Stimulated activated CD4-positive, alpha-beta T cell treated with anti-CD3 and anti-CD28 coated beads, Interleukin-1b, Interleukin-23, amount 100 ng/mL, for 4 hours (primary cell): Measurements from ENCODE around the gene CACNG4.

Experiments
- DNase-seq, 2 donors: peaks; one replicate each; pipeline ENCODE4 v3.0.0-alpha.2; 2020; ENCODE audit warnings: low read depth in 2 of 2

The CACNG4 gene

DNA sequence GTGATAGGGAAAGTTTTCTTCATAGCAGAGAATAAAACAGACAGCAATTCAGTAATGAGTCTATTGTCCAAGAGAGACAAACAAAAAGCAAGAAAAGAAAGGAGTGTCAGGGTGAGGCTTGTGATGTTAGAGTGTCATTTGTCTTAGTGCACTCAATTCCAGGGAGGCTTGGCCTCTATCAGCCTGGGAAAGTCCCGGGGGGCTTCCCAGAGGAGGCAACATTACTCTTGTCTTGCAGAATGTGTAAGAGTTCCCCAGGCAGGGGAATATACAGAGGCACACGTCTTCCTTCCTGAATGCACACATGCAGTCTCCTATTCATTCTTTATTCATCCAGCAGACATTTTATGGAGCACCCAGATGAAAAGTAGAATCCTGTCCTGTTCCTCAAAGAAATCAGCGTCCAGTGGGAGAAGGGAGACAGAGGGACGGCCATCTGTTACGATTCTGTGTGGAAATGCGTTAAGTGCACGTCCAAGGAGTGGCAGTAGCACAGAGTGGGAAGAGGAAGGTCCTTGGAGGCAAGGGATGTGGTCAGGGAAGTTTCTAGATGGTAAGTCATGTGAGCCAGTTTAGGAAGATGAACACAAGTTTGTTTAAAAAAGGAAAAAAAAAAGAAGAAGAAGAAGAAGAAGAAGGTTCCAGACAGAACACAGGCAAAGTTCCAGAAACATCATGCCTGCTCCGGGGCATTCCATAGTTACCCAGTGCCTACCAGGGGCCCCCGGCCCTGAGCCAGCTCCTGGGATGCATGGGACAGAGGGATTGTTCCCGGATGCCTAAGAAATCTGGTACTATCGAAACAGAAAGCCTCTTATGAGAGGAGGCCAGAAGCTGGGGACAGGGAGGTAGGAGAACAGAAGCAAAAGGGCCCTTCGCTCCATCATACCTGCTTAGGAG is 21.1 kb downstream of the CACNG4 start:
- no peak for DNase-seq

DNA sequence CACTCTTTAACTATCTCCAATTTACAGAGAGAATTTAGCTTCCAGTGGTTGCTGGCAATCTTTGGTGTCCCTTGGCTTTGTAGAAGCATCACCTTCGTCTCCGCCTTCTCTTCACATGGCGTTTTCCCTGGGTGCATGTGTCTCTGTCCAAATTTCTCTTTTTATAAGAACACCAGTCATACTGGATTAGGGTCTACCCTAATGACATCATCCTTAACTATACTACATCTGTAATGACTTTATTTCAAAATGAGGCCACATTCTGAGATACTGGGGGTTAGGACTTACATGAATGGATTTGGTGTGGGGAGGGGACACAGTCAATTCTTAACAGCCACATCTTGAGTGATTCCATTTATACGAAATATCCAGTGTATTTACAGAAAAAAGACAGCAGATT is 22.2 kb downstream of the CACNG4 start:
- DNase-seq = no peak

GRCh38 chr17:66987059-66987616 is 22.6 kb downstream of the CACNG4 start:
- no peak for DNase-seq

GRCh38 chr17:66988069-66988798 is 23.7 kb downstream of the CACNG4 start:
- DNase-seq = no peak

GRCh38 chr17:66989076-66989475 is 24.6 kb downstream of the CACNG4 start:
- DNase-seq = no peak

DNA sequence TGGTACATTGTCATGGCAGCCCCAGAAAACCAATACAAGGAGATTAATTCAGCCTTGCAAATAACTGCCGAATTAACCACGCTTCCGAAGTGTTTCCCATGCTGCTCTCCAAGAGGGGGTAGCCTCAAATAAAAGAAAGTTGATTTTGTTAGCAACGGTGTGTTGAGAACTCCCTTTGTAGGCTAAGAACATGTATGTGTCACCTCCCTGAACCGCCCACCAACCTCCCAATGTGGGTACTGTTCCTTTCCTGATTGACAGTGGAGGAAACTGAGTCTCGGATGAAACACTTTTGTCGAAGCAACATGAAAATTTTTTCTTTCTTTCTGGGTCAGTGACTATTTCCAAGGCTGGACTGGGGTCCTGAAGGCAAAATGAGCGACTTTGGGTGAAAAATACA is 25.1 kb downstream of the CACNG4 start:
- DNase-seq = no peak

- no peak for DNase-seq
Observed at GRCh38 chr17:66990047-66990446, 25.5 kb downstream of the CACNG4 start.

DNA sequence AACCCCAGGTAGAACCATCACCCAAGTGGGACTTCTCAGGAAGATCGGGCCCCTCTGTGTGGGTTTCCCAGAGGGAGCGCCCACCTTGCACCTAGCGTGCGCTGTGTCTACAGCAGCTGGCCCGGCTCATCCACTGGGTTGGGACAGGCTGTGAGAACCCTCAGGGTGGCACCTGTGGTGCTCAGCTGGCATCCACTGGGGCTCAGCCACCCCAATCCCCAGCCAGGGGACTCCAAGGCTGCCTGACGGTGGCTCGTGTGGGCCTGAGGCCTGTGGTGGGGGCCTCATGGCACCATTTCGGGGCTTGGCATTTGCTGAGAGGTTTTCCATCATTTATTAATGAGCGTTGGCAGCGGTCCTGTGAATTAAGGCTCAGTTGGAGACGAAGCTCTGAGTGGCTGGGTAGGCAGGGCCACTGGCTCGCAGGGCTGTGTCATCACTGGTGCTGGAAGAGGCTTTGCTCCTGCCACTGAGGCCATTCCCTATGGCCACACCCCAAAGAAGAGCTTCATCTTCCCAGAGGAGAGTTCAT is 28.5 kb downstream of the CACNG4 start:
- no peak for DNase-seq

GRCh38 chr17:66994361-66994760 is 29.9 kb downstream of the CACNG4 start:
- no peak for DNase-seq

- no peak for DNase-seq
Observed at GRCh38 chr17:66994930-66995535, 30.5 kb downstream of the CACNG4 start.

DNA sequence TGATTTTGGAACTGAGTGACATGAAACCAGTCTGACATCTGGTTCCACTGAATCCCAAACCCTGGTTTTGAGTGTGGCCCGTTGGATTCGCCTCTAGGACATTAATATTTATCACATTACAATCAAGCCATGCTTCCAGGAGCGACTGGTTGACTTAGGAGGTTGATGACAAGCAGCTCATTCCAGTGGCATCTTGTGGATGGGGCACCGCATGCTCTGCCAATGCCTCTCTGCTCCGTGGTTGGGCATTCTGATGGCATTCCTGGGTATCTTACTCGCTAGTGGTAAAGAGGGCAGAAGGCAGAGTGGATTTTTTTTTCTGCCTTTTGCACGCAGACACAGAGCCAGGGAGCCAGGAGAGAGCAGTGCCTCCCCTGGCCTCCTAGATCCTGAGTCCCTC is 31.4 kb downstream of the CACNG4 start:
- DNase-seq = no peak

DNA sequence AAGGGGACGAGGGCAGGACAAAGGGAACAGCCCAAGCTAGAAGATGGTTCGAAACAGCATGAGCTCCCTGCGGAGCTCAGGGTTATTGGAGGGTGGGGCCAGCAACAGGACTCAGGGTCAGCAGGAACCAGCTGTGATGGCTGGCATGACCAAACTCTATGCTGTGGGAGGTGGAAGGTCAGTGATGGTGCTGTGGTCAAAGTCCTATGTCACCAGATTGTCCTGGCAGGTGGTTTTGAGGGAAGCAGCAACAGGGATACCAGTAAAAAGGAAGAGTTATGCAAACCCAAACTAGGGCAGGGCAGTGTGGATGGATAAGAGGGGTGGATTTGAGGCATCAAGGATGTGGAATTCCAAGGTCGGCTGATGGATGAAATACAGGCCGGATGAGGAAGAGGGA is 32.4 kb downstream of the CACNG4 start:
- no peak for DNase-seq

DNA sequence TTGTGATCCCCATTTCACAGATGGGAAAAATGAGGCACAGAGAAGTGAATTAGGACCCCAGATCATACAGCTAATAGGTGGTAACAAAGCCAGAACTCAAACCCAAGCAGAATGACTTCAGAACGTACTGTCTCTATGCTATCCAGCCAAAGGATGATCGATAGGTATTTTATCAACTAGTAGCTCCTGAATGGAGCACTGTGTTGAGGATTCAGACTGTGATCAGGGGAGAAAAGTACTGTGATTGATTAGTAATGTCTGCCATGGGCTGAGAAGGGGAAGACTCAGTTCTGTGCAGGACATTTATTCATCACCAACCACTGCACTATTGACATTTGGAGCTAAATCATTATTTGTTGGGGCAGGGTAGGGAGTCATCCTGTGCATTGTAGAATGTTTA is 38.7 kb downstream of the CACNG4 start:
- no peak for DNase-seq

GRCh38 chr17:67004181-67004580 is 39.7 kb downstream of the CACNG4 start:
- DNase-seq = no peak

GRCh38 chr17:67007266-67007665 is 42.8 kb downstream of the CACNG4 start:
- DNase-seq = no peak

GRCh38 chr17:67008101-67008500 is 43.6 kb downstream of the CACNG4 start:
- DNase-seq = no peak

- no peak for DNase-seq
Observed at GRCh38 chr17:67011527-67012175, 47.1 kb downstream of the CACNG4 start.

DNA sequence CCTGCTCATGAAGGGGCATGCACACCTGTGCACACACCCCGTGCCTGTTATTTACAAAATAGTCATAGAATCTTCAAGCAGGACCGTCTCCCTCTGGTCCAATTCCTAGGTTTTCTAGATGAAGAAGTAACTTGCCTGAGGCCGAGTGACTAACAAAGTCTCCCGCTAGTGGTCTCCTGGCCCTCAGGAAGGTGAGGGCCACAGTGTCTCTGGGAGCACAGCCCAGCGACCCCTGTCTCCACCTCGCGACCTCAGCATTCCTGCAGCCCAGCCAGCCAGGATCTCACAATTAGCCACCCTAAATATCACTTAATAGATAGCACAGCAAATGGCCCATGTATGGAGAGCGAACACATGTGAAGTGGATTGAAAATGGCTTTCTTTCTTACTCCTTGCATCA is 49.4 kb downstream of the CACNG4 start:
- no peak for DNase-seq

DNA sequence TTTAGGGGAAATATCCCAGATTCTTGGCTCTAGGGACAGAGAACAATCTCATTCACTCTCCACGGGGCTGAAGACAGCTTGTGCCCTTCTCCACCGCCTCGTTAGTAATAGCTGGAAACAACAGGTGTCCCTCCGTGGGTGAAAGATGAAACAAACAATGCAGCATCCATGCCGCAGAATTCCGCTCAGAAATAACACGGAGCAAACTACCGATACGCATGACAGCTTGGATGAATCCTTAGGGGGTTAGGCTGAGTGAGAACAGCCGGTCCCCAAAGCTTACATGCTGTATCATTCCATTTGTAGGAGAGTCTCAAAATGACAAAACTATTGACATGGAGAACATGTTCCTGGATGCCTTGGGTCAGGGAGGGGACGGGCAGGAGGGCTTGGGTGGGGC is 50.5 kb downstream of the CACNG4 start:
- DNase-seq = no peak

DNA sequence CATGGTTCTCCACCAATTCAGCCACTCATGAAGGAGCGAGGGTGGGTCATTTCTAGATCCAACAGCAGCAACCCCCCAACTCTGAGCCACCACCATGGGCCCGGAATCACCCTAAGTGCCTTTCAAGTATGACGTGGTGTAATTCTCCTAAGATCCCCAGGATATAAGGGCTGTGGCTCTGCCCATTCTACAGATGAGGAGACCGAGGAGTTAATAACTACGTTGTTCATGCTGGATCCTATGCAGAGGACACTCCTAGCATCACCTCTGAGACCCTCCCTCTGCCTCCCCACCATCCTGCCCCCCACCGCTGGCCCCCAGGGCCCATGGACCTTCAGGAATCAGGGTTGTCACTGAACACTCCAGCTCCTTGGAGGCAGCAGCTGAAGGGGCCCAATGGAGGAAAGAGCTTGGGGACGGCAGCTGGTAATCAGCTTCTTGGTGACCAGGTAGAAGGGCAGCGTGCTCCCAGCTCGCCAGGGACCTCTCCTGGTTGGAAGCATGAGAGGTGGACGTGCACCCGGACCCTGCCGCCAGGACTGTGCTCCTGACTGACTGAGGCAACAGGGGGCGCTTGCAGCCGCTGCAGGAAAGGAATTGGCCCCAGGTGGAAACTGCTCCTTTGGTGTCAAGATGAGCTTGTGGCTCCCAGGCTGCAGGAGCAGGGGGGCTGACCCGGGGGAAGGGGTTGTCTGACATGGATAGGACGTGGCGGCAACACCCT is 51.7 kb downstream of the CACNG4 start:
- DNase-seq = no peak

DNA sequence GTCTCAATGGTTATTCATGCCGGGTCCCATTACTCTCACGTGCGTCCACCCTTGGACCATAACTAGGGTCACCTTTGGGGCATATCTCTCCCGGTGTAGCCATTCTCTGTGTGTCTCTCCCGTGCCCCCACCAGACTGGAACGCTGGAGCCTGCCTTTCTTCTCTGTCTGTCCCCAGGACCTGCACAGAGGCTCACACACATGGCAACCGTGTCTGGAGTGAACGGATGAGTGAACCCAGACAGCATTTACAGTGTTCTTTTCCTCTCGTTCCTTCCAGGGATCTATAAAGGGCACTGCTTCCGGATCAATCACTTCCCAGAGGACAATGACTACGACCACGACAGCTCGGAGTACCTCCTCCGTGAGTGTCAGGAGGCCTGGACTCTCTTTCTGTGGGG is 53.4 kb downstream of the CACNG4 start:
- no peak for DNase-seq
